Esophagus muscularis mucosa (tissue), 4 donors: ENCODE measurements around the gene SF3A2. TPM values are rescaled to one million over a fixed set of nuclear protein-coding genes. Genes with fewer than 3 reads are reported as not detected.

Experiments used
- DNase-seq: peaks from one replicate; pipeline ENCODE4 v3.0.0-alpha.2; 2017; ENCODE audit errors: extremely low spot score
- H3K27ac ChIP-seq, 4 donors: fragments of 200-600 bp; sonication (generic); replicated peaks in 1 of 4; 1 replicate in 3 of 4; 2 replicates in 1 of 4; pipeline ENCODE4 v1.5.1; 2016 to 2019; ENCODE audit warnings: mild to moderate bottlenecking in 1 of 4
- H3K27me3 ChIP-seq, 4 donors: fragments of 200-600 bp; sonication (generic); one replicate each; pipeline versions ENCODE4 v1.5.1 to v1.6.0; 2016 to 2019
- H3K36me3 ChIP-seq, 4 donors: fragments of 200-600 bp; sonication (generic); one replicate each; pipeline ENCODE4 v1.5.1; 2016 to 2019
- H3K4me1 ChIP-seq, 4 donors: fragments of 200-600 bp; sonication (generic); one replicate each; pipeline ENCODE4 v1.5.1; 2016 to 2019
- H3K4me3 ChIP-seq, 4 donors: fragments of 200-600 bp; sonication (generic); 1 replicate in 2 of 4; 2 replicates in 2 of 4; pipeline ENCODE4 v1.5.1; 2016 to 2019; ENCODE audit warnings: mild to moderate bottlenecking in 4 of 4, moderate library complexity in 1 of 4
- H3K9me3 ChIP-seq, 4 donors: fragments of 200-600 bp; sonication (generic); 1 replicate in 3 of 4; 2 replicates in 1 of 4; pipeline ENCODE4 v1.5.1; 2016 to 2019
- EP300 ChIP-seq: sonication (generic); formaldehyde crosslinking; IDR thresholded peaks from one replicate; pipeline ENCODE4 v1.6.1; 2017; ENCODE audit warnings: antibody characterized with exemption
- POLR2A ChIP-seq: fragments of 450-650 bp; IDR thresholded peaks from one replicate; pipeline ENCODE4 v1.6.1; 2017; ENCODE audit warnings: antibody characterized with exemption, moderate library complexity, mild to moderate bottlenecking, low read depth
- POLR2AphosphoS5 ChIP-seq, 2 donors: sonication (generic); formaldehyde crosslinking; IDR thresholded peaks; one replicate each; pipeline ENCODE4 v1.6.1; 2017; ENCODE audit warnings: antibody characterized with exemption in 2 of 2
- WGBS: methylation state at CpG from one replicate; pipeline ENCODE4 v1.1.5; 2018; 5-methylcytosine and 5-hydroxymethylcytosine counted together
- intact Hi-C: fragments of 100-400 bp; cut with DNase I; formaldehyde crosslinking; loops from one replicate; pipeline ENCODE4 v1.15.1; 2023
- total RNA-seq, 4 donors: library from RNA; depleted of rRNA; stranded (reverse); fragments of >200 nt; gene quantifications; one replicate each; pipeline versions ENCODE4 v1.1.0 to v1.2.1, GENCODE V29; 2016
- TF ChIP-seq, protein P1 (sequence below), 3 experiments: fragments of 200-600 bp in 2 of 3; fragments of 450-650 bp in 1 of 3; sonication (generic) in 2 of 3; IDR thresholded peaks; one replicate each; pipeline ENCODE4 v1.5.1; 2017 to 2019; ENCODE audit warnings: antibody characterized with exemption in 3 of 3, mild to moderate bottlenecking in 2 of 3, moderate library complexity in 1 of 3

SF3A2 gene
- total RNA-seq, 4 donors from 2014 or later: 29.5 to 56.9 (median 35.3) TPM

DNA sequence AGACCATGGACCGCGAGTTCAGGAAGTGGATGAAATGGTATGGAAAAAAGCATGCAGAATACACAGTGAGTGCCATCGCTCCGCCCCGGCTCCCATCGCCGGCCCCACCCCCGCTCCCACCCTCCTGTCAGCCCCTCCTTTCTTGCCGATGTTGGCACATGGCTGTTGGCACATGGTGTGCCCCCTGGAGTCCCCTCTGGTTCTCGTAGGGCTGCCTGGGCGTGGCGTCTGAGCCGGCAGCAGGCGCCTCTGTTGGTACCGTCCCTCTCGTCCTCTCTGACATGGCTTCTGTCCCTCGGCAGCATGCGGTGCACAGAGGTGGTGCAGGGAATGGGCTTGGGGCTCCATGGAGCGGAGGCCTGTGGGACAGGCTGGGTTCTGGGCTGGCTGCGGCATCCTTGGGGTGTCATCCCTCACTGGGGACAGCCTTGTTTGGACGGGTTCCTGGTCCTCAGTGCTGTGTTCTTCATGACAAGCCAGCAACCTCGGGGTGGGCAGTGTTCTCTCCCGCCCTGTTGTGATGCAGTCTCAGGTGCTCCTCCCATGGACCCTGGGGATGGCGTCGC, 42.0 kb upstream of the SF3A2 start:
- intact Hi-C loops: no loop called here
- no peak overlapping the region for H3K27ac ChIP-seq
- H3K27me3 ChIP-seq: no peaks in the 10 kb centered on the region
- peaks cover 6 to 22% (median 8%) of the 10 kb centered on the region in 4 donors for H3K4me1 ChIP-seq
- TF ChIP-seq POLR2A (no peak), EP300 (no peak), POLR2AphosphoS5 (IDR thresholded peaks at IDR 0.05) (no peak)
- TF ChIP-seq, protein P1, sequence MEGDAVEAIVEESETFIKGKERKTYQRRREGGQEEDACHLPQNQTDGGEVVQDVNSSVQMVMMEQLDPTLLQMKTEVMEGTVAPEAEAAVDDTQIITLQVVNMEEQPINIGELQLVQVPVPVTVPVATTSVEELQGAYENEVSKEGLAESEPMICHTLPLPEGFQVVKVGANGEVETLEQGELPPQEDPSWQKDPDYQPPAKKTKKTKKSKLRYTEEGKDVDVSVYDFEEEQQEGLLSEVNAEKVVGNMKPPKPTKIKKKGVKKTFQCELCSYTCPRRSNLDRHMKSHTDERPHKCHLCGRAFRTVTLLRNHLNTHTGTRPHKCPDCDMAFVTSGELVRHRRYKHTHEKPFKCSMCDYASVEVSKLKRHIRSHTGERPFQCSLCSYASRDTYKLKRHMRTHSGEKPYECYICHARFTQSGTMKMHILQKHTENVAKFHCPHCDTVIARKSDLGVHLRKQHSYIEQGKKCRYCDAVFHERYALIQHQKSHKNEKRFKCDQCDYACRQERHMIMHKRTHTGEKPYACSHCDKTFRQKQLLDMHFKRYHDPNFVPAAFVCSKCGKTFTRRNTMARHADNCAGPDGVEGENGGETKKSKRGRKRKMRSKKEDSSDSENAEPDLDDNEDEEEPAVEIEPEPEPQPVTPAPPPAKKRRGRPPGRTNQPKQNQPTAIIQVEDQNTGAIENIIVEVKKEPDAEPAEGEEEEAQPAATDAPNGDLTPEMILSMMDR (IDR thresholded peaks at IDR 0.05): no peak
- no peak overlapping the region for H3K4me3 ChIP-seq
- DNase-seq: no peak
- peaks cover 23 to 92% (median 83%) of the 10 kb centered on the region in 4 donors for H3K36me3 ChIP-seq
- H3K9me3 ChIP-seq: no peaks in the 10 kb centered on the region
- 93% methylated on average over 23 of the region's 25 CpGs for WGBS

GRCh38 chr19:2195361-2195760, 41.3 kb upstream of the SF3A2 start:
- intact Hi-C loops: no loop called here
- Histone ChIP-seq H3K4me3 (no peak overlapping the region), H3K36me3 (peaks cover 23 to 92% (median 83%) of the 10 kb centered on the region in 4 donors)

GRCh38 chr19:2195914-2196313, 40.7 kb upstream of the SF3A2 start:
- Histone ChIP-seq H3K4me3 (no peak overlapping the region), H3K36me3 (peaks cover 23 to 89% (median 81%) of the 10 kb centered on the region in 4 donors), H3K27me3 (no peaks in the 10 kb centered on the region), H3K4me1 (peaks cover 0 to 18% (median 7%) of the 10 kb centered on the region in 4 donors), H3K27ac (no peak overlapping the region), H3K9me3 (no peaks in the 10 kb centered on the region)
- TF ChIP-seq, protein P1 (IDR thresholded peaks at IDR 0.05): no peak
- no peak for TF ChIP-seq POLR2AphosphoS5 (IDR thresholded peaks at IDR 0.05)
- no peak for TF ChIP-seq EP300
- TF ChIP-seq POLR2A: no peak
- 97% methylated on average over 12 of the region's 19 CpGs for WGBS
- no peak for DNase-seq
- intact Hi-C loops: no loop called here

More at GRCh38 chr19:2195361-2195760, 41.3 kb upstream of the SF3A2 start:
- Histone ChIP-seq H3K27me3 (no peaks in the 10 kb centered on the region), H3K9me3 (no peaks in the 10 kb centered on the region), H3K27ac (no peak overlapping the region), H3K4me1 (peaks cover 0 to 18% (median 8%) of the 10 kb centered on the region in 4 donors)
- no peak for DNase-seq
- TF ChIP-seq POLR2A (no peak), EP300 (no peak), POLR2AphosphoS5 (IDR thresholded peaks at IDR 0.05) (no peak)
- TF ChIP-seq, protein P1 (IDR thresholded peaks at IDR 0.05): no peak
- 90% methylated on average over 10 of the region's 13 CpGs for WGBS

DNA sequence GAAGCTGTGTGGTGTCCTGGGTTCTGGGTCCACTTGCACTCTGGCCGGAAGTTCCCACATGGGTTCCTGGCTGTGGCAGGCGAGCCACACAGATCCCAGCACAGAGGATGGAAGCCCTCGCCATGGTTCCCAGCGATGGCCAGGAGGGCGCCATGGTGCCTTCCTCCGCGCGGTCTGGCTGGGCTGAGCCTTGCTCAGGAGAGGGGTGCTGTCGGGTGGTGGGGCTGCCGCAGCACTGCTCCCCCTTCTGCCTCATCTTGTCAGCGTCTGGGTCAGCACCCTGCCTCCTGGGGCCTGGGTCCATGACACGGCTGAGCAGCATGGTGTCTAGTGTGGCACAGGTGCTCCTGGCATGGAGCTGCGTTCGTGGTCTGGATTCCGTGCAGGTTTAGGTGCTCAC, 39.4 kb upstream of the SF3A2 start:
- DNase-seq: no peak
- Histone ChIP-seq H3K36me3 (peaks cover 13 to 88% (median 76%) of the 10 kb centered on the region in 4 donors), H3K27me3 (no peaks in the 10 kb centered on the region), H3K9me3 (no peaks in the 10 kb centered on the region), H3K4me1 (peaks cover 0 to 18% (median 7%) of the 10 kb centered on the region in 4 donors), H3K4me3 (no peak overlapping the region), H3K27ac (no peak overlapping the region)
- no peak for TF ChIP-seq EP300
- TF ChIP-seq, protein P1 (IDR thresholded peaks at IDR 0.05): no peak
- 90% methylated on average over 2 of the region's 15 CpGs for WGBS
- intact Hi-C loops: no loop called here

DNA sequence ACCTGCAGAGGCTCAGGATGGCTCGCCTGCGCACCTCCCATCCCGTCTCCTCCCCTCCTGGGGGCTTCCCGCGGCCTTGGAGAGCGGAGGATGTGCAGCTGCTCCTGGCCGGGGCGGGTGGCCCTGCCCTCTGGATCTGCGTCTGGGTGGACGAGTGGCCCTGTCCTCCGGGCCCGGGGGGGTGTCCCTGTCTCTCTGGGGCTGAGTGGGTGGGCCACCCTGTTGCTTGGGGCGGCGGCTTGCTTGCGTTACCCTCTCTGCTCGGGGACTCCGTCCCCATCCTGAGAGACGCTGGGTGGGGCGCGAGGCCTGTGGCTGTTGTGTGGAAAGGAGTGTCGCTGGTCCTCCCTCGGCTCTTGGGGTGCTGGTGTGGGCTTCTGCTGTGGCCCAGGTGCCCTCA, 38.3 kb upstream of the SF3A2 start:
- Histone ChIP-seq H3K4me3 (no peak overlapping the region), H3K27ac (no peak overlapping the region), H3K4me1 (peaks cover 0 to 18% (median 7%) of the 10 kb centered on the region in 4 donors), H3K27me3 (no peaks in the 10 kb centered on the region), H3K9me3 (no peaks in the 10 kb centered on the region), H3K36me3 (peaks cover 23 to 90% (median 76%) of the 10 kb centered on the region in 4 donors)
- DNase-seq: no peak
- intact Hi-C loops: no loop called here
- 90% methylated on average over 11 of the region's 22 CpGs for WGBS
- no peak for TF ChIP-seq POLR2AphosphoS5 (IDR thresholded peaks at IDR 0.05)
- TF ChIP-seq EP300: no peak
